Renal cortical epithelial cell (primary cell): Measurements from ENCODE around the gene TSPAN9. TPM values are rescaled to one million over a fixed set of nuclear protein-coding genes. Genes with fewer than 3 reads are reported as not detected.
A peak's percentile ranks its signal among the peaks of the same experiment; 100 is the strongest.

Experiments used
- DNase-seq: peaks from one replicate; pipeline ENCODE4 v3.0.0-alpha.2; 2011; ENCODE audit warnings: low read depth
- total RNA-seq: library from RNA; depleted of rRNA; stranded (reverse); fragments of >200 nt; gene quantifications from 2 replicates; pipeline ENCODE4 v1.2.3, GENCODE V29; 2014

The TSPAN9 gene
- total RNA-seq, 1 donor from 2014 or later = 91.3 TPM

- no peak for DNase-seq
Observed at GRCh38 chr12:3164454-3165077, 87.4 kb downstream of the TSPAN9 start.

DNA sequence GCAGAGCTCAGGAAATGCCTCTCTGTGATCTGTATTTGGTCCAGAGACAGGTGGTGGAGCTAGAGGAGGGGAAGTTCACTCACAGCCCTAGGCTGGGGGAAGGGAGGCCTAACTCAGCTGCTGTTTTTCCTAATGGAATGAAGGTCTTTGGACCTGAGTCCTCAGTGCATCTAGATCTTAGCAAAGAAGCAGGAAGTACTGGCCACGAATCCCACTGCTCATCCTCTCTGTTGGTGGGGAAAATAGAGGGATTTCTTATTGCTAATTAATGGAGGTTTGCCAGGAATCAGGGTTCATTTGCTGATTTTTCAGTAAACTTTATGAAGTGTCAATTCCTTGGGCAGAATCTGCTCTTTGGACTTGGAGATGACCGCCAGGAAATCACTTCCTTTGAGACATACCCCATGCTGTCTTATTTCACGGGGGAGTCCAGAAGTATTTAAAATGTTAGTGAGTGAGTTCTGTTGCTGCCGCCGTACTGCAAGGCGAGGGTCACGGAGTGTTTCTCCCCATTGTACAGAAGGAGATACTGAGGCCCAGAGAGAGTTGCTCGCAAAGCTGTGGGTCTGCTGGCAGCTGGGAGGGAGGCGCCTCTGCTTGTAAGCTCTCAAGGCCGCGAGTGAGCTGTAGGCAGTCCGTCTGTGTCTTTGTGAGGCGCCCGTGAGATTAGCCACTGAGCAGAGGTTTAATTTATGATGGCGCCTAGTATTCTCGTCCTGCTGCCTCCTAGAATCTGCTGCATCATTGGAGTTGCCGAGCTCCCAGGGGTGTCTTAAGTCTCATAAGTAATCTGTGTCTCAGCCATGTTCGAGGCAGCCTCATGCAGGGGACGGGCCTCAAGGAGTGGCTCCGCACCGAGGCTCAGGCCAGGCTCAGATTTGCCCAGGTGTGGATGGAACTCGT is 88.2 kb downstream of the TSPAN9 start:
- DNase-seq = peak; percentile 46

- no peak for DNase-seq
Observed at GRCh38 chr12:3167636-3168035, 90.5 kb downstream of the TSPAN9 start.

DNA sequence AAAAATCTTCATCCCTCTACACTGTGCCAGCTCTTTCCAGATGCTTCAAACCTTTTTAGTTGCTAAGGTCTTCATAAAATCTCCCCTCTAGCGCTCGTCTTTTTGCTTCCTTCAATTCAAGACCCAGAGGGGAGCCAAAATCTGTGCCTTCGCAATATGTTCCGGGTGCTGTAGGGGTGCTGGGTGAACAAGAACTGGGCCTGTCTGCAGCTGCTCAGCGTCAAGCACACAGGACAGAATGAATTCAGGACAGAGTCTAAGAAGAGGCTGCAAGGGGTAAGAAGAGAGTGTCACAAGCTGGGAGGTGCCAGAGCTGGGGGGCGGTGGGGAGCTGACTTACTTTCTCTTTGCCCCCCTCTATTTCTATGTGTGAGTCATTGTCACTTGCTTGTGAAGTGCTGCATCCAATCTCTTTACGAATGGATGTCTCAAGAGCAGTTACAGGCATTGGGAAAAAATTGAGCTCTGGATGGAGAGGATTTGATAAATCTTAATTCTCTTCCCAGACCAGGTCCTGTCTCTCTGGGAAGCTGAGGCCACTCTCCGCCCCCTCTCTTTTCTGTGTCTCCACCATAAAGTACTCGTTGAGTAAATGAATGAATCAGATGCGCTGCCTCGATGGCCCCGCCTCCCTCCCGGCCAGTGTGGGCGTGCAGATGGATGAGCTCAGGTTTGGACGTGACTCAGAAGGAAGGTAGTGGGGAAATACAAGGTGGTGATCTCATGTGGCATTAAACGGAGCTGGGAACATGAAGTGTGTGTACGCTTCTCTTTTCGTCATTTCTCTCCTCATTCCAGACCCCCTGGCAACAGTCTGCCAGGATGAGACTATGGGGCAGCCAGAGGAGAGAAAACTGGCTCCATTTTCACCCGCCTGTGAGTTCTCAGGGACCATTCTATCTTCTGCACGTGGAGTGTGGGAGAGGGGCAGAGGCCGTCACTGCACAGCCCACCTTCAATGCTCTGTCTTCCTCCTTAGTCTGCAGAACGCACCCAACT is 91.3 kb downstream of the TSPAN9 start:
- DNase-seq = peak; percentile 97

DNA sequence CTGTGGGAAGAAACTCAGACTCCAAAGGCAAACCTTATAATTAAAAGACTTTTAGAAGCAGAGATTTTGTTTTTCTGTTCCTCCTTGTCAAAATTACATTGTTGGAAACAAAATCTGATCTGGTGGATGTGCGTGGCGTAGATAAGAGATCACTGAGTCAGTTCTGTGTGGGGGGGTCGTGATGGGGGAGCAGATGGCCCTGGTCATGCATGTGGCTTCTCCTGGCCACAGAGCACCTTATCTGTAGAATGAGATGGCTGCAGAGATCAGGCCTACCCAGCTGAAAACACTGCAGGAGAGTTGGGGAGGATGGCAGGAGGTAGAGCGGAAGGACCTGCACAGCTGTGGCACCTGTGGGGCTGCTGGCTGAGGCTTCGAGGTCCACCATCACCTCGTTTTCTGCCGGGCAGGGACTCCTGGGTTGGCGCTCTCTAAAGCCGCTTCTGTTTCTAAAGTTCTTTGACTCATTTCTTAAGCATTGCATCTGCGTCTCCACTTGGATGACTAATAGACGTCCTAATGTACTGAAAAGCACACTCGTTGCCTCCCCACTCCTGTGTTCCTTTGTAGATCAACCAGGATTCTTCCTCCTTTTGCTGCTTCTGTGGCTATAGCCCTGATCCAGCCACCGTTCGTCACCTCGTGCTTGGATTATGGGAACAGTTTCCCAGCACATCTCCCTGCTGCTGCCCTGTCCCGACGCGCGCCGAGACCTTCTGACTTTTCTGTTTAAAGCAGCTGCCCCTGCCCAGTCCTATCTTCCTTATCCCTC is 93.4 kb downstream of the TSPAN9 start:
- DNase-seq = peak; percentile 92

DNA sequence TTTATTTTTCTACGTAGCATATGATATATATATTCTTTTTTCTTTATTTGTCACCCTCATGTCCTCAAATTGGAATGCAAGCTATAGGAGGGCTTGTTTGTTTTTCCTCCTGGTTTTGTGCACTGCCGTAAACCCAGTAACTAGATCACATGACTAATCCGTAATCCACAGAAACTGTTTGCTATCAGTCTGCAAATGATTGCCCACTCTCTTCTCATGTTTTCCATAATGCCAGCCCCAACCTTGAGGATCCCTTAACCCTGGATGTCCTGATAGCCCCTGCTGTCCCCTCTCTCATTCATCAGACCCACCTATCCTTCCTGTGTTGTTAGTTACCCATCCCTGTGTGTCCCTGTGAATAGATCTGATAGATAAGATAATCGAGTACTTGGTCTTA is 94.0 kb downstream of the TSPAN9 start:
- peak; percentile 57 for DNase-seq

GRCh38 chr12:3172124-3173007 is 95.2 kb downstream of the TSPAN9 start:
- no peak for DNase-seq

DNA sequence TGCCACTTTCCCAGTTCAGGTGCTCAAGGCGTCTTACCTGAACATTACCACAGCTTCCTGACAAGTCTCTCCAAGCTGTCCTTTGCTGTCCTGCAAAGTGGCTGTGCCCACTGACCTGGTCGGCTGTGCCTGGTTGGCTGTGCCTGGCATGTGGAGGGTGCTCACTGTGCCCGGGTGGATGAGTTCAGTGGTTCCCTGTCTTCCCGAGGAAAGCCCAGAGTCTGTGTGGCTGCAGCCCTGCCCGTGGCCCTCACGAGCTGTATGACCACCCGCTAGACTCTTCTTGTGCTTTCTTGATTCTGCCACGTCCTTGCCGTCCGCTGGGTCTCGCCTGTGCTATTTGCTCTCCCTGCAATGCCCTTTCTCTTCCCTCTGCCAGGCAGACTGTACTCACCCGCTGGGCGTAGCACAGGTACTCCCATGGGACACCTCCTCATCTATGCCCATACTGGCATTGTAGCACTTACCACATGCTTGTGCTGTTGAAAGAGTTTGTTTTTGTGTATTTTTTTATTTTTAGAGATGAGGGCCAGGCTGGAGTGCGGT is 95.9 kb downstream of the TSPAN9 start:
- no peak for DNase-seq

- no peak for DNase-seq
Observed at GRCh38 chr12:3173912-3174311, 96.7 kb downstream of the TSPAN9 start.

DNA sequence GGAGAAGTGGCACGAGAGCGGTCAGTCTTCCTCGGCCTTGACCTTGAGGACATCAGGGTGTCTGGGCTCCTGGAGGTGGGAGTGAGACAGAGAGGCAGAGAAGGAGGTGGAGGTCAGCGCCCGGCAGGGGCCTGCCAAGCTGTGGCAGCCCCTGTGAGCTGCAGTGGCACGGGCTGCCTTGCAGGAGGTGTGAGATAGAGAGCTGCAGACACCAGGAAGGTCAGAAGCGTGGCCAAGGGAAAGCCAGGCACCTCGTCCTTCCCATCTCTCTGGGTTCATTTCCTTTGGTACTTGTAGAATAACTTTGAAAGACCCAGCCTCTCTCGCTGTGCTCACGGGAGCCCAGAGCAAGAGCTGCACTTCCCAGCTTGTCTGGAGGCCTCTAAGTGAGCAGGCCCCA is 98.1 kb downstream of the TSPAN9 start:
- no peak for DNase-seq

DNA sequence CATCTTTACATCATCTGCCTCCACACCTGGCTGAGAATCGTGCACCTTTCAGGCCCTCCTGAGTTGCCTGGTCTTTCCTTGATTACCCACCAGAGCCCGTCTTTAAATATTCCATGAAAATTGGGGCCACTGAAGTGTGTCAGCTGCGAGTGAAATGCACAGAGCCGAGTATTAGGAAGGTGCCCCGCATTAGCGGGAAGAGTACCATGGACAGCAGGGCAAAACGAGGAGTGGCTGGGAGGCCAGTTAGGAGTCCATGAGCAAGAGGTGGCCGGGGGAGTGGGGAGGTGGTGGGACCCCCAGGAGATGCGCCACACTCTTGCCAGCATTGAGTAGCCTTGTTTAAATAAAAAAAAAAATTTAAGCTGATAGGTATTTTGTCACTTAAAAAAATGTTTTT is 99.6 kb downstream of the TSPAN9 start:
- no peak for DNase-seq

DNA sequence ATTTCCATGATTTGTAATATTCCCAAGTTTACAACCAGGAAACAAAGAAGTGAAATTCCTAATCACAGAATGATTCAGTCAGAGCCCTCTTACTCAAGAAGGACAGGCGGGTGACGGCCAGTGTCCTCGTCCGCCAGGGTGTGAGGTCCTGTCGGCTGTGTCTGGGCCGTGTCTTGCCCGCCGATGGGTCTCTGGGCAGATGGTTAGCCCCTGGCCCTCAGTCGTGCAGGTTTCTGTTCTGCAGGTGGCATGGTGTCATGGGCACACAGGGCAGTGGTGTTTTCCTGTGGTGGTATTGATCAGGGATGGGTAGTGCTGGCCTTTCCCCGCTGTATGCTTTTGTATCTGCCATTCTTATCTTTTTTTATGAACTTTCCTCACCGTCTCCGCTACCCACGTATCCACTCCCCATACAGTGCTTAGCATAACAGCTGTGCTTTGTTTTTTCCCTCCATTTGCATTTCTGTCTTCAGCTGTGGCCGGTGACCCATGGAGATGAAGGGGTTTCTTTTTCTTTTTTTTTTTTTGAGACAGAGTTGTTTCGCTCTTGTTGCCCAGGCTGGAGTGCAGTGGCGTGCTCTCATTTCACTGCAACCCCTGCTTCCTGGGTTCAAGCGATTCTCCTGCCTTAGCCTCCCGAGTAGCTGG is 100.7 kb downstream of the TSPAN9 start:
- DNase-seq = no peak

DNA sequence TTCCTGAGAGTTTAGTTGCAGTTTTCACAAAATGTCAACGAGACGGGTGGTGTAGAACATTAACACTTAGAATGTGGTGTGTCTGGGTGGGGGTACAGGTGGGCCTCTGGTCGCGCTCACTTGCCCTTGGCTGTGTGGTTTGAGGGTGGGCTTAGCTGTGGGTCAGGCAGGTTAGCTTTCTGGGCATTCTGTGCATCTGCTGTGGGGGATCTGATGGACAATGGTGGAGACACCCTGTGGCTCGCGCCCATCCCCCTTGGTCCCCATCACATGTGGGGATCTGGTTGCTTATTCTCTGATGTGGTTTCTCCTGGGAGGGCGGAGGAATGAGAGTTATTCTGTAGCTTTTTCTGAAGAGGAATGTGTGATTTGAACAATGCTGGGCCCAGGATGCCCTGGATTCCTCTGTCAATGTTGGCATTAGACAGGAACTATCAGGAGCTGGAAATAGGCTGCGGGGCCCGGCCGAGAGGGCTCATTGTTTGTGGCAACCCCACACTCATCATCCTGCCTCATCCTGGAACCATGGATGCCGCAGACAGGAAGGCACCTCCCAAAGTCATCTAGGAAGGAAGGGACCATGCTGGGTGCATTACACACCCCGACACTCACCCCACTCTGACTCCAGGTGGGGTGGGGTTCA is 101.6 kb downstream of the TSPAN9 start:
- DNase-seq = no peak

GRCh38 chr12:3179731-3180130 is 102.6 kb downstream of the TSPAN9 start:
- DNase-seq = no peak

- DNase-seq = no peak
Observed at GRCh38 chr12:3182426-3182825, 105.2 kb downstream of the TSPAN9 start.

DNA sequence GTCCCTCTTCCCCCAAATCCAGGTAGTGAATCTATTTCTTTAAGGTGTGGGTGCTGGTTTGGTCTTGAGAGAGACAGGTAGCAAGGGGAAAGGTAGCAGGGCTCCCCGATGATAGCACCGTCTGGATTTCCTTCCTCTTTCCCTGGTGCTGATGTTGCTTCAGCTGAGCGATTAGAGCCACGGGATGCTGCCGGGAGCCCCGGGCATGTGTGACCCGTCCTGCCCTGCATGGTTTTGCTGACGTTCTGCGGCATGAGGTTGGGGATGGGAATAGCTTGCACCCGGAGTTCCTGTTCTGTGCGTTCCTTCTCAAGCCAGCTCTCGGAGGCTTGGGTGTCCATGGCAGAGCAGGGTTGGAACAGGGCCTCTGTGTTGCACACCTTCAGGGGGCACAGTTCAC is 107.3 kb downstream of the TSPAN9 start:
- DNase-seq = no peak

DNA sequence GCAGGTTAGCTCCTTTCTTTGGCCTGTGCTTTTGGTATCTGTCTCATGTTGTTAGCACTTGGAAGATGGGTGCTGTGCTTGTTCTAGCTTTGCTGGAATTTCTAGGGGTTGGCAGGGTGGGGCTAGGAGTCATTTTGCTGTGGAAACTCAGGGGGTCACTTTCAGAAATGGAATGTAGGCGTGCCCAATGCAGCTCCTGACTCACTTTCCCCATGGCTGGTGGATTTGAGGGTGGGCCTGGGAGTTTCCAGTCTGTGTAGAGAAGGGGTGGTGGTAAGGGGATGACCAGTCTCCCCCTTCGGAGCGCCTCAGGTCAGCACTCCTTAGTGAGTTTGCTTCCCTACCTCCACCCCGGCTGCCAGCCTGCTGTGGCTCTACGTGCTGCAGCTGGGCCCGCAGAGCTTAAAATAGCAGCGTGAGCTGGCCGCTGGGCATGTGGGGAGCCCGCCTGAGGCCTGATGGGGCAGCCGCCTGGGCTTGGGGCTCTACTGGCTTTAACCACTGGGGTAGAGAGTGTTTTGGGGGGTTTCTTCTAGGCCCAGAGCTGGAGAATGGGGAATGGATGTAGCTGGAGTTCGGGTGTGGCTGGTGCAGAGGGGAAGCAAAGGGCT is 108.2 kb downstream of the TSPAN9 start:
- no peak for DNase-seq

- DNase-seq = no peak
Observed at GRCh38 chr12:3186546-3187215, 109.5 kb downstream of the TSPAN9 start.
